K562 (cell line): ENCODE results near the gene CD14. TPM values are rescaled to one million over a fixed set of nuclear protein-coding genes. Genes with fewer than 3 reads are reported as not detected.

Experiments
- AFF4 ChIP-seq: sonication (generic); formaldehyde crosslinking; IDR thresholded peaks from 2 replicates; pipeline ENCODE4 v1.8.0; 2023; ENCODE audit warnings: mild to moderate bottlenecking, missing genetic modification reagents
- BCL6 ChIP-seq: fragments of 250-450 bp; sonication (Bioruptor Pico); IDR thresholded peaks from 2 replicates; pipeline ENCODE4 v1.4.0; 2020
- CBFB ChIP-seq: sonication (generic); formaldehyde crosslinking; IDR thresholded peaks from 2 replicates; pipeline ENCODE4 v1.4.0; 2020; ENCODE audit warnings: mild to moderate bottlenecking, missing genetic modification reagents
- HMG20B ChIP-seq: fragments of 250-450 bp; sonication (Bioruptor Pico); IDR thresholded peaks from 2 replicates; pipeline ENCODE4 v1.5.0; 2021; ENCODE audit warnings: mild to moderate bottlenecking
- HNRNPUL1 ChIP-seq: fragments of 200-400 bp; formaldehyde crosslinking; IDR thresholded peaks from 2 replicates; pipeline ENCODE4 v1.6.1; 2017; ENCODE audit warnings: low read length
- ILF3 ChIP-seq: fragments of 450-650 bp; IDR thresholded peaks from 2 replicates; pipeline ENCODE4 v1.6.1; 2018; ENCODE audit warnings: antibody characterized with exemption, mild to moderate bottlenecking, moderate library complexity, borderline replicate concordance
- PHB ChIP-seq: fragments of 250-450 bp; sonication (Bioruptor Pico); IDR thresholded peaks from 2 replicates; pipeline ENCODE4 v1.5.0; 2021
- POLR2G ChIP-seq: fragments of 200-400 bp; formaldehyde crosslinking; IDR thresholded peaks from 2 replicates; pipeline ENCODE4 v1.6.1; 2017; ENCODE audit warnings: low read depth, mild to moderate bottlenecking, antibody characterized with exemption, low read length, moderate library complexity
- TAF1 ChIP-seq: IDR thresholded peaks from 2 replicates; pipeline ENCODE4 v1.6.1; 2011; ENCODE audit warnings: mild to moderate bottlenecking, low read length, moderate library complexity; ENCODE audit not compliant: insufficient read depth, control insufficient read depth, severe bottlenecking; ENCODE audit errors: extremely low read depth
- TRIM28 ChIP-seq: fragments of 450-650 bp; IDR thresholded peaks from 2 replicates; pipeline ENCODE4 v1.6.1; 2017
- U2AF1 ChIP-seq: fragments of 200-400 bp; formaldehyde crosslinking; optimal IDR thresholded peaks from 2 replicates; pipeline ENCODE3; 2017; ENCODE audit warnings: mild to moderate bottlenecking, low read depth, low read length, moderate library complexity
- ZNF174 ChIP-seq: fragments of 250-450 bp; sonication (Bioruptor Pico); IDR thresholded peaks from 2 replicates; pipeline ENCODE4 v1.4.0; 2020; ENCODE audit warnings: mild to moderate bottlenecking
- ZNF280B ChIP-seq: fragments of 250-450 bp; sonication (Bioruptor Pico); IDR thresholded peaks from 2 replicates; pipeline ENCODE4 v1.5.1; 2021; ENCODE audit warnings: mild to moderate bottlenecking
- ZNF3 ChIP-seq: fragments of 250-450 bp; sonication (Bioruptor Pico); IDR thresholded peaks from 2 replicates; pipeline ENCODE4 v1.5.0; 2021; ENCODE audit warnings: mild to moderate bottlenecking, moderate library complexity
- ZNF609 ChIP-seq: sonication (generic); formaldehyde crosslinking; IDR thresholded peaks from 2 replicates; pipeline ENCODE4 v1.8.1; 2023; ENCODE audit warnings: missing genetic modification reagents, mild to moderate bottlenecking, borderline replicate concordance
- ZNF780A ChIP-seq: fragments of 250-450 bp; sonication (Bioruptor Pico); IDR thresholded peaks from 2 replicates; pipeline ENCODE4 v1.5.0; 2021; ENCODE audit warnings: mild to moderate bottlenecking
- ZNF79 ChIP-seq: fragments of 250-450 bp; sonication (Bioruptor Pico); IDR thresholded peaks from 2 replicates; pipeline ENCODE4 v1.4.0; 2020; ENCODE audit warnings: low read depth, mild to moderate bottlenecking, moderate library complexity
- polyA plus RNA-seq, 8 experiments: library from polyadenylated mRNA; depleted of rRNA in 4 of 8; stranded (reverse) in 5 of 8; unstranded in 3 of 8; fragments of >200 nt; fragmentation: Nextera tagmentation in 2 of 8; fragmentation: Illumina TruSeq in 1 of 8; extraction: Ambion mirVana in 2 of 8; extraction: Trizol in 1 of 8; gene quantifications; 2 replicates each; pipeline versions ENCODE4 v1.2.1 to v1.2.3, GENCODE V29; 2011 to 2014; ENCODE audit warnings: inconsistent platforms in 1 of 8, missing spikeins in 1 of 8
- total RNA-seq, 7 experiments: library from RNA; depleted of rRNA in 6 of 7; stranded (reverse); fragments of >200 nt in 6 of 7; fragmentation: Illumina TruSeq in 2 of 7; extraction: Trizol in 2 of 7; gene quantifications; 2 replicates each; pipeline versions ENCODE4 v1.2.1 to v1.2.3, GENCODE V29; 2011 to 2021; ENCODE audit warnings: low replicate concordance in 1 of 7

Gene CD14
- total and polyA plus RNA-seq, 9 of the 15 experiments (the other 6 are each of a cell fraction or from before 2014, with no cell fraction given): 0.07 to 0.47 (median 0.14) TPM; not detected in 2

GRCh38 chr5:140639148-140639981, 6.4 kb upstream of the CD14 start, which contains the start of gene TMCO6 (continued):
- TF ChIP-seq AFF4 (peak; percentile 35; the same call in 1 of the 2 replicates), ZNF3 (CRISPR knock-in tag) (no peak), ZNF174 (CRISPR knock-in tag) (no peak), POLR2G (peak; percentile 96), HNRNPUL1 (no peak), CBFB (no peak), ZNF609 (no peak), U2AF1 (no peak), ZNF280B (CRISPR knock-in tag) (no peak), ZNF79 (CRISPR knock-in tag) (no peak), HMG20B (no peak), TRIM28 (no peak; the same call in 1 of the 2 replicates), TAF1 (peak; percentile 59), ILF3 (no peak), ZNF780A (CRISPR knock-in tag) (no peak), BCL6 (CRISPR knock-in tag) (no peak), PHB (CRISPR knock-in tag) (no peak)
